Neural progenitor cell (in vitro differentiated cells): ENCODE data around the gene IFTAP. TPM values are rescaled to one million over a fixed set of nuclear protein-coding genes. Genes with fewer than 3 reads are reported as not detected.
"Not testable (repeated sequence)": the region's sequence is repeated elsewhere in the genome, so short reads cannot be mapped to it uniquely, and the experiment has no call there.

ENCODE experiments used
- DNase-seq: peaks from one replicate; pipeline ENCODE4 v3.0.0-alpha.2; 2016; ENCODE audit warnings: low spot score
- H2AFZ ChIP-seq: fragments of 200-600 bp; sonication (generic); replicated peaks from 2 replicates; pipeline ENCODE4 v1.6.1; 2016; ENCODE audit warnings: antibody characterized with exemption
- H3F3A ChIP-seq: fragments of 200-600 bp; sonication (generic); 2 replicates; pipeline ENCODE4 v1.6.1; 2016; ENCODE audit warnings: antibody characterized with exemption, low read depth
- H3K27ac ChIP-seq: fragments of 200-600 bp; sonication (generic); 2 replicates; pipeline ENCODE4 v1.5.1; 2016; ENCODE audit warnings: mild to moderate bottlenecking
- H3K27me3 ChIP-seq: fragments of 200-600 bp; sonication (generic); 2 replicates; pipeline ENCODE4 v1.6.1; 2016; ENCODE audit warnings: mild to moderate bottlenecking, moderate library complexity
- H3K36me3 ChIP-seq: fragments of 200-600 bp; sonication (generic); 2 replicates; pipeline ENCODE4 v1.5.1; 2016
- H3K4me1 ChIP-seq: fragments of 200-600 bp; sonication (generic); 2 replicates; pipeline ENCODE4 v1.6.1; 2016; ENCODE audit warnings: mixed run types
- H3K4me2 ChIP-seq: fragments of 200-600 bp; sonication (generic); 2 replicates; pipeline ENCODE4 v1.6.1; 2016
- H3K4me3 ChIP-seq: fragments of 200-600 bp; sonication (generic); 2 replicates; pipeline ENCODE4 v1.5.1; 2016
- H3K79me2 ChIP-seq: fragments of 200-600 bp; sonication (generic); 2 replicates; pipeline ENCODE4 v1.6.1; 2016; ENCODE audit warnings: low read depth
- H3K9ac ChIP-seq: fragments of 200-600 bp; sonication (generic); 2 replicates; pipeline ENCODE4 v1.6.1; 2016
- H3K9me3 ChIP-seq: fragments of 200-600 bp; sonication (generic); 2 replicates; pipeline ENCODE4 v1.5.1; 2016; ENCODE audit warnings: low read depth
- H4K20me1 ChIP-seq: fragments of 200-600 bp; sonication (generic); 2 replicates; pipeline ENCODE4 v1.6.1; 2016; ENCODE audit warnings: low read depth
- H3K27ac Mint-ChIP-seq: 3 replicates; pipeline ENCODE4 v1.8.0; 2021; ENCODE audit warnings: mixed read lengths
- H3K27me3 Mint-ChIP-seq: 2 replicates; pipeline ENCODE4 v1.8.0; 2022; ENCODE audit warnings: low read depth, mild to moderate bottlenecking, inconsistent platforms, moderate library complexity, mixed read lengths; ENCODE audit not compliant: insufficient read depth
- H3K36me3 Mint-ChIP-seq: 3 replicates; pipeline ENCODE4 v1.8.0; 2021; ENCODE audit warnings: mixed read lengths
- H3K4me1 Mint-ChIP-seq: 3 replicates; pipeline ENCODE4 v1.8.0; 2021; ENCODE audit warnings: mixed read lengths
- H3K4me3 Mint-ChIP-seq: 3 replicates; pipeline ENCODE4 v1.8.0; 2021; ENCODE audit warnings: mild to moderate bottlenecking, moderate library complexity, mixed read lengths
- H3K9me3 Mint-ChIP-seq: 3 replicates; pipeline ENCODE4 v1.8.0; 2020; ENCODE audit warnings: mixed read lengths
- CTCF ChIP-seq: fragments of 200-600 bp; sonication (generic); IDR thresholded peaks from 2 replicates; pipeline ENCODE4 v1.5.1; 2017; ENCODE audit warnings: antibody characterized with exemption, mild to moderate bottlenecking
- EZH2 ChIP-seq: fragments of 200-600 bp; sonication (generic); IDR thresholded peaks from 2 replicates; pipeline ENCODE4 v1.6.1; 2017; ENCODE audit warnings: antibody characterized with exemption, mild to moderate bottlenecking, moderate library complexity
- EZH2phosphoT487 ChIP-seq: fragments of 200-600 bp; sonication (generic); IDR thresholded peaks from 2 replicates; pipeline ENCODE4 v1.6.1; 2017; ENCODE audit warnings: antibody characterized with exemption
- total RNA-seq: library from RNA; depleted of rRNA; stranded (reverse); fragments of >200 nt; gene quantifications from 2 replicates; pipeline ENCODE4 v1.2.3, GENCODE V29; 2015; ENCODE audit warnings: low replicate concordance

Gene IFTAP
- 63.5 and 112 TPM in 2 replicates for total RNA-seq

GRCh38 chr11:36594316-36594989, at the start of gene IFTAP:
TSS of gene IFTAP (plus strand) at chr11:36594502. CDS start at chr11:36610104, 15,602 bp downstream.
- H3K27ac Mint-ChIP-seq, result peak within 1 kb of the TSS; percentile 94
- peak; percentile 92 for DNase-seq

GRCh38 chr11:36550385-36551115, 43.8 kb upstream of the IFTAP start:
- Mint-ChIP-seq H3K27me3 (no peaks in the 10 kb centered on the region), H3K36me3 (no peaks in the 10 kb centered on the region), H3K4me1 (no peaks in the 10 kb centered on the region), H3K9me3 (peaks cover 9% of the 10 kb centered on the region), H3K27ac (no peak overlapping the region), H3K4me3 (no peak overlapping the region)
- Histone ChIP-seq H3K27me3 (no peaks in the 10 kb centered on the region), H3K9me3 (no peaks in the 10 kb centered on the region), H3K4me1 (no peaks in the 10 kb centered on the region), H3K27ac (no peak overlapping the region), H2AFZ (no peak overlapping the region), H3K4me3 (no peak overlapping the region), H3K9ac (no peak overlapping the region), H3K4me2 (no peak overlapping the region), H3K79me2 (no peaks in the 10 kb centered on the region), H3K36me3 (no peaks in the 10 kb centered on the region), H3F3A (no peaks in the 10 kb centered on the region), H4K20me1 (no peaks in the 10 kb centered on the region)
- TF ChIP-seq EZH2, result no peak
- no peak for TF ChIP-seq EZH2phosphoT487
- TF ChIP-seq CTCF, result no peak
- DNase-seq, result no peak

More at GRCh38 chr11:36594316-36594989, at the start of gene IFTAP:
- peaks cover 10% of the 10 kb centered on the region for H3K79me2 ChIP-seq
- Mint-ChIP-seq H3K9me3 (no peaks in the 10 kb centered on the region), H3K4me3 (peak within 1 kb of the TSS; percentile 95), H3K27me3 (peaks cover 4% of the 10 kb centered on the region), H3K36me3 (no peaks in the 10 kb centered on the region), H3K4me1 (peaks cover 9% of the 10 kb centered on the region)
- H3K9me3 ChIP-seq, result no peaks in the 10 kb centered on the region
- H2AFZ ChIP-seq, result peak within 1 kb of the TSS; percentile 96
- peaks cover 9% of the 10 kb centered on the region for H3K4me1 ChIP-seq
- peak; percentile 25 for TF ChIP-seq EZH2phosphoT487
- no peak for TF ChIP-seq CTCF
- peak; percentile 57 for TF ChIP-seq EZH2
- no peak within 1 kb of the TSS for H3K27ac ChIP-seq
- H3K4me3 ChIP-seq, result peak within 1 kb of the TSS; percentile 71
- no peaks in the 10 kb centered on the region for H3K36me3 ChIP-seq
- peak within 1 kb of the TSS; percentile 36 for H3K9ac ChIP-seq
- peaks cover 4% of the 10 kb centered on the region for H3F3A ChIP-seq
- peak within 1 kb of the TSS; percentile 97 for H3K4me2 ChIP-seq
- peaks cover 38% of the 10 kb centered on the region for H3K27me3 ChIP-seq
- H4K20me1 ChIP-seq, result no peaks in the 10 kb centered on the region

GRCh38 chr11:36557390-36557789, 36.9 kb upstream of the IFTAP start:
- H3K27ac Mint-ChIP-seq, H3K4me2 ChIP-seq, H3K4me3 Mint-ChIP-seq: not testable (repeated sequence)

GRCh38 chr11:36557991-36558390, 36.3 kb upstream of the IFTAP start:
- no peaks in the 10 kb centered on the region for H3K79me2 ChIP-seq
- no peaks in the 10 kb centered on the region for H3K4me1 ChIP-seq
- Mint-ChIP-seq H3K9me3 (peaks cover 7% of the 10 kb centered on the region), H3K4me3 (no peak overlapping the region), H3K36me3 (no peaks in the 10 kb centered on the region), H3K27me3 (no peaks in the 10 kb centered on the region), H3K27ac (no peak overlapping the region), H3K4me1 (no peaks in the 10 kb centered on the region)
- no peak overlapping the region for H3K4me2 ChIP-seq
- no peaks in the 10 kb centered on the region for H3K27me3 ChIP-seq
- TF ChIP-seq EZH2 (no peak), EZH2phosphoT487 (no peak), CTCF (no peak)
- H3K9ac ChIP-seq, result no peak overlapping the region
- H3F3A ChIP-seq, result no peaks in the 10 kb centered on the region
- H3K9me3 ChIP-seq, result no peaks in the 10 kb centered on the region
- no peak overlapping the region for H3K27ac ChIP-seq
- DNase-seq, result no peak
- no peaks in the 10 kb centered on the region for H4K20me1 ChIP-seq
- H2AFZ ChIP-seq, result no peak overlapping the region
- no peak overlapping the region for H3K4me3 ChIP-seq
- no peaks in the 10 kb centered on the region for H3K36me3 ChIP-seq

More at GRCh38 chr11:36557390-36557789, 36.9 kb upstream of the IFTAP start:
- H3K4me1 ChIP-seq, H3K36me3 ChIP-seq, H3K9me3 Mint-ChIP-seq, H3K4me3 ChIP-seq, H3K79me2 ChIP-seq, H3F3A ChIP-seq, H3K4me1 Mint-ChIP-seq, H3K27me3 ChIP-seq, H3K27me3 Mint-ChIP-seq, H3K9ac ChIP-seq, H3K27ac ChIP-seq, H3K9me3 ChIP-seq, H3K36me3 Mint-ChIP-seq, H4K20me1 ChIP-seq, H2AFZ ChIP-seq, DNase-seq: not testable (repeated sequence)
